ENCODE measurements around the gene PTTG1IP.

PTTG1IP gene

DNA sequence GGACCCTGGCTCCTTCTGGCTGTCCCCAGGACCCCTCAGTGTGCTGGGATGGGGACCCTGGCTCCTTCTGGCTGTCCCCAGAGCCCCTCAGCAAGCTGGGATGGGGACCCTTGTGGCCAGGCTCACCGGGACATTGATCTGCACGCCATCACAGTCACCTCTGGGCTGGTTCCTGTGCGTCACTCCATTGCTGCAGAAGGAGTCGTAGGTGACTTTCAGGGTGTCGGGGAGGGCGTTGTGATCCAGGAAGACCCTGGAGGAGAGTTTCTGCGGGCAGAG lies 19.7 kb upstream of the PTTG1IP start:
- no peak overlapping the region for H3K27ac ChIP-seq (ENCODE audit: low read depth, low read length)
- H3K9ac ChIP-seq (ENCODE audit: low read depth, low read length): no peak overlapping the region
- H3K4me3 ChIP-seq (ENCODE audit: low read length): no peak overlapping the region
- no peaks in the 10 kb centered on the region for H3K36me3 ChIP-seq (ENCODE audit: insufficient read depth, low read length)
- no peaks in the 10 kb centered on the region for H3K4me1 ChIP-seq (ENCODE audit: insufficient read depth, low read length)
- 0 out of 2 replicates have a peak, but pooled peaks cover 2% of the 10 kb centered on the region for H3K27me3 ChIP-seq (ENCODE audit: insufficient read depth, low read length)
- 92% methylated on average over 7 of the region's 7 CpGs for WGBS
- H3K9me3 ChIP-seq (ENCODE audit: insufficient read depth, low read depth, low read length): no peaks in the 10 kb centered on the region

DNA sequence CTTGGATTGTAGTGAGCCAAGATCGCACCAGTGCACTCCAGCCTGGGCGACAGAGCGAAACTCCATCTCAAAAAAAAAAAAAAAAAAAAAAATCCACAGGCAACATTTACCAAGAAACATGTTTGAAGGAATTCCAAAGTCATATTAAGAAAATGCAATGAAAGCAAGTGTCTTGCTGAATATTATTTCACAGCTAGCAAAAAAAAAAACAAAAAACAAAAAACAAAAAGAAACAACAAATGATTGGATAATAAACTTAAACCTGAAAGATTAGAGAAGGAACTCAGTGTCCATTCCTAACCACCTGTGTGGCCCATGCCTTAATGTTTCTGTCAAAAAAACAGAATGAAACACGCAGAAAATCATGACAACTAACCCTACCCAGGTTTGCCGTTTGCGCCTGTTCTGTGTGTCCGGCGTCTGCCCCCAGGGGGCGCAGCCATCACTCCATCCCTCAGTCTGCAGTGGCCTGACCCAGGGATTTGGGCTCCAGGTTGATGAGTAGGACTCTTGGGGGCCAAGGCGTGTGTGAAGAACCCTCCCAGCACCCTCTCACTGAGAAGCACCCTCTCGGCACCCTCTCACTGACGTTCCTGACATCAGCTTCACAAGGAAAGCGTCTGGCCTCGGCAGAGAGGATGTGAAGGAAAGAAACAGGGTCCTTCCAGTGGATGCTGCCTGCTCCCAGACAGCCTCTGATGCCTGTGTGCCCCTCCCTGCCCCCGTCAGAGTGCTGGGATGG lies 19.2 kb upstream of the PTTG1IP start:
- Histone ChIP-seq H3K36me3 (ENCODE audit: insufficient read depth, low read length) (no peaks in the 10 kb centered on the region), H3K27ac (ENCODE audit: low read depth, low read length) (no peak overlapping the region), H3K9me3 (ENCODE audit: insufficient read depth, low read depth, low read length) (no peaks in the 10 kb centered on the region), H3K4me3 (ENCODE audit: low read length) (no peak overlapping the region), H3K4me1 (ENCODE audit: insufficient read depth, low read length) (no peaks in the 10 kb centered on the region), H3K27me3 (ENCODE audit: insufficient read depth, low read length) (0 out of 2 replicates have a peak, but pooled peaks cover 2% of the 10 kb centered on the region), H3K9ac (ENCODE audit: low read depth, low read length) (no peak overlapping the region)
- 46% methylated on average over 13 of the region's 15 CpGs for WGBS

DNA sequence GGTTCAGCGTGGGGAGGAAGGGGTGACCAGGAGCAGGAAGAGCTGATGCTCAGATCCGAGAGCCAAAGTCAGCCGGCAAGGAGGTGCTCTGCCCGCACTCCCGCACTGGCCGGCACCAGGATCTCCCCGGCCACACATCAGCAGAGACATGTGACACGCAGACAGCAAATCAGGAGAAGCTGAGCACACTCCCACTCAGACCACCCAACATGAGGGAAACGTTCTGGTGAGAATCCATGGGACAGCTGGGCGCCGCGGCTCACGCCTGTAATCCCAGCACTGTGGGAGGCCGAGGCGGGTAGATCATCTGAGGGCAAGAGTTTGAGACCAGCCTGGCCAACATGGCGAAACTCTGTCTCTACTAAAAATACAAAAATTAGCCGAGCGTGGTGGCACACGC lies 18.6 kb upstream of the PTTG1IP start:
- Histone ChIP-seq H3K36me3 (ENCODE audit: insufficient read depth, low read length) (no peaks in the 10 kb centered on the region), H3K27me3 (ENCODE audit: insufficient read depth, low read length) (0 out of 2 replicates have a peak, but pooled peaks cover 2% of the 10 kb centered on the region), H3K4me1 (ENCODE audit: insufficient read depth, low read length) (no peaks in the 10 kb centered on the region), H3K27ac (ENCODE audit: low read depth, low read length) (no peak overlapping the region), H3K9me3 (ENCODE audit: insufficient read depth, low read depth, low read length) (no peaks in the 10 kb centered on the region), H3K4me3 (ENCODE audit: low read length) (no peak overlapping the region), H3K9ac (ENCODE audit: low read depth, low read length) (no peak overlapping the region)
- WGBS: 88% methylated on average over 19 of the region's 19 CpGs

- H3K27ac ChIP-seq (ENCODE audit: low read depth, low read length): no peak overlapping the region
- no peaks in the 10 kb centered on the region for H3K4me1 ChIP-seq (ENCODE audit: insufficient read depth, low read length)
- H3K4me3 ChIP-seq (ENCODE audit: low read length): no peak overlapping the region
- no peaks in the 10 kb centered on the region for H3K36me3 ChIP-seq (ENCODE audit: insufficient read depth, low read length)
- H3K9ac ChIP-seq (ENCODE audit: low read depth, low read length): no peak overlapping the region
- 95% methylated on average over 14 of the region's 15 CpGs for WGBS
- 0 out of 2 replicates have a peak, but pooled peaks cover 2% of the 10 kb centered on the region for H3K27me3 ChIP-seq (ENCODE audit: insufficient read depth, low read length)
- no peaks in the 10 kb centered on the region for H3K9me3 ChIP-seq (ENCODE audit: insufficient read depth, low read depth, low read length)
Observed at GRCh38 chr21:44891631-44892031, 18.1 kb upstream of the PTTG1IP start.

GRCh38 chr21:44890961-44891541 lies 17.6 kb upstream of the PTTG1IP start:
- no peaks in the 10 kb centered on the region for H3K36me3 ChIP-seq (ENCODE audit: insufficient read depth, low read length)
- no peaks in the 10 kb centered on the region for H3K4me1 ChIP-seq (ENCODE audit: insufficient read depth, low read length)
- 95% methylated on average over 9 of the region's 9 CpGs for WGBS

DNA sequence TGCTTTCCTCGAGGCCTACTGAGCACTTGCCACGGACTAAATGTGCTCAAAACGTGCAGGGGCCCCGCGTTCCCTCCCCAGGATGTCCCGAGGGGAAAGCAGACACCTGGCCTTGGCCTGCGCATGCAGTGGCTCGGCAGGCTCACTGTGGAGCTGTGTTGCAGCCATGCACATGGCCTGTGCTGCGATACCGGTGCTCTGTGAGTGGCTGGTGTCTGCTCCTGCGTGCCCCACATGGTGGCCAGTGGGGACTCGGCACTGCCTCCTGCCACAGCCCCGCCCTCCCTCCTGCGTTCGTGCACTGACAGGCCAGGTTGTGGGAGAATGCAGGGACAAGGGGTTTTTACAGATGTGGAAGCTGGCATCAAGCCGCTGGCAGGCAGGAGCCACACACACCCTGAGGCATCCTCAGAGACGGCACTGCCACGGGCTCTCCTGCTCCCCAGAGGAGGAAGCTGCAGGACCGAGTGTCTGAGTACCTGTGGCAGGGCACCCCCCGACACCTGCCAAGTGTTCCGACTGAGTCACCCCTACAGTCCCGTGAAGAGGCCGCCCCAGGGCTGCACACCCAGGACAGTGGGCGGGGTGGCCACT lies 16.9 kb upstream of the PTTG1IP start:
- no peaks in the 10 kb centered on the region for H3K9me3 ChIP-seq (ENCODE audit: insufficient read depth, low read depth, low read length)
- H3K4me1 ChIP-seq (ENCODE audit: insufficient read depth, low read length): no peaks in the 10 kb centered on the region
- H3K27me3 ChIP-seq (ENCODE audit: insufficient read depth, low read length): 0 out of 2 replicates have a peak, but pooled peaks cover 2% of the 10 kb centered on the region
- no peak overlapping the region for H3K4me3 ChIP-seq (ENCODE audit: low read length)
- 86% methylated on average over 24 of the region's 24 CpGs for WGBS
- H3K36me3 ChIP-seq (ENCODE audit: insufficient read depth, low read length): no peaks in the 10 kb centered on the region
- no peak overlapping the region for H3K27ac ChIP-seq (ENCODE audit: low read depth, low read length)
- H3K9ac ChIP-seq (ENCODE audit: low read depth, low read length): no peak overlapping the region

More at GRCh38 chr21:44890961-44891541, 17.6 kb upstream of the PTTG1IP start:
- H3K9me3 ChIP-seq (ENCODE audit: insufficient read depth, low read depth, low read length): no peaks in the 10 kb centered on the region
- no peak overlapping the region for H3K4me3 ChIP-seq (ENCODE audit: low read length)
- H3K27ac ChIP-seq (ENCODE audit: low read depth, low read length): no peak overlapping the region
- H3K9ac ChIP-seq (ENCODE audit: low read depth, low read length): no peak overlapping the region
- H3K27me3 ChIP-seq (ENCODE audit: insufficient read depth, low read length): 0 out of 2 replicates have a peak, but pooled peaks cover 2% of the 10 kb centered on the region

DNA sequence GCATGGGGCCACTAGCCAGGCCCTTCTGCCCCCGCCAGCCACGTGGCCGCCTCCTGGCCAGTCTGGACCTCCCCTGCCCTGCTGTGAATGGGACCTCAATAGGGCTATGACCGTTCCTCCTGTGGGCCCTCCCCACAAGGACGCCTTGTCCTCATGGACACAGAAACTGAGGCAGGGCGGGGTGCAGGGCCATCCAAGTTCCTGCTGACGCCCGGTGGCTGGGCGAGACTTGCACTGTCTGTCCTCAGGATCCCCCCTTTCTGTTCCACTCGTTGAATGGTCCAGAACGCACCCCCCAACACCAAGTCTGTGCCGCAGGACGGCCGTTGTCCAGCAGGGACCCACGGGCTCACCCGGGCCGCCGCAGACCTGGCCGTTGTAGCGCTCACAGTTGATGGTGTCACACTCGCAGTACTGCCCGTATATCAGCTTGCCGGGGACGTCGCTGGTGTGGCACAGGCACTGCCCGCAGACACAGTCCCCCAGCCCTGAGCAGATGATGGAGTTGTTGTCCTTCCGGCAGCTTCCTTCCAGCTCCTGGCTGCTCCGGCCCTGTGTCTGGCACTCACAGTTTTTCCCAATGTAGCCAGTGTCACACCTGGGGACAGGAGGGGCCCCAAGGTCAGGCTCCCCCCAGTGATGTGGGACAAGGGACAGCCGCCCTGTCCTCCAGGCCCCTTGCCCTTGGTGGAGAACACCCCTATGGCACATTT lies 16.3 kb upstream of the PTTG1IP start:
- no peaks in the 10 kb centered on the region for H3K4me1 ChIP-seq (ENCODE audit: insufficient read depth, low read length)

DNA sequence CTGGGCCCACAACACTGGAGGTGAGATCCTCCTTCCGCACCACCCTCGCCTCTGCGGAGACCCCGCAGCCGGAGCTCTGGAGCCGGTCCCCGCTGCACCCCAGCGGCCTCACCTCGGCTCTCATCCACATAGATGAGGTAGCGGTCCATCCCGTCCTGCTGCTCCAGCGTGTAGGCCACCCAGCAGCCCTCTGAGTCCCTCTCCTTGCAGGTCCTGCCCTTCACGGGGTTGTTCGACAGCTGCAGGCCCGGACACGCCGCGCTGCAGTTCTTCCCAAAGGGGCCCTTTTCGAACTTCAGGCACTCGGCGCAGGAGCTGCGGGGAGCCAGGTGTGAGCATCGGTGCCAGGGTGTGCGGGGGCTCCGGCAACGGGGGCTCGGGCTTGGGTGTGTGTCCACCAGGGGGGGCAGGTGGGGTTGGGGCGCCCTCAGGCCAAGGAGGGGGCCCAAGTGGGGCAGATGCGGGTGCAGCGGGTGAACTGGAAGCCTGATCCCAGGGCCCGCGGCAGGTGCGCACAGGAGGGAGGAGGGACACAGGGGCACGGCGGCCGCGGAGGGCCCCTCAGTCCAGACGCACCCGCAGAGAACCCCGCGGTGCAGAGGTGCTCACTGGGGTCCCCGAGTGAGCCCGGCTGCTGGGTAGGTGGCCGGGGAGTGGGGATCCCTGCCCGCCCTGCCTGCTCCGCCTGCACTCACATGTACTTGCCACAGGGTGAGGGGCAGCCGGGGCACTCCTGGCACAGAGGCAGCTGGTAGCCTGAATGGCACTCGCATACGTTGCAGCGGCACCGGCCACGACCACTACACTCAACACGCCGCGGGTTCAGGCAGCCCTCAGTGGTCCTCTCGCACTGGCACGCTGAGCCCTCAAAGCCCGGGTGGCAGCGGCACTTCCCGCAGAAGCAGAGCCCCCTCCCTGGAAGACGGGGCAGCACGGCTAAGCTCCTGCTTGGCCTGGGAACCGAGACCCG lies 15.4 kb upstream of the PTTG1IP start:
- no peaks in the 10 kb centered on the region for H3K36me3 ChIP-seq (ENCODE audit: insufficient read depth, low read length)
- no peak overlapping the region for H3K4me3 ChIP-seq (ENCODE audit: low read length)
- H3K27ac ChIP-seq (ENCODE audit: low read depth, low read length): no peak overlapping the region
- H3K27me3 ChIP-seq (ENCODE audit: insufficient read depth, low read length): 0 out of 2 replicates have a peak, but pooled peaks cover 2% of the 10 kb centered on the region
- 94% methylated on average over 64 of the region's 64 CpGs for WGBS
- H3K9me3 ChIP-seq (ENCODE audit: insufficient read depth, low read depth, low read length): no peaks in the 10 kb centered on the region
- H3K9ac ChIP-seq (ENCODE audit: low read depth, low read length): no peak overlapping the region
- no peaks in the 10 kb centered on the region for H3K4me1 ChIP-seq (ENCODE audit: insufficient read depth, low read length)

More for the DNA sequence above, 16.3 kb upstream of the PTTG1IP start:
- H3K27ac ChIP-seq (ENCODE audit: low read depth, low read length): no peak overlapping the region
- no peaks in the 10 kb centered on the region for H3K36me3 ChIP-seq (ENCODE audit: insufficient read depth, low read length)
- 92% methylated on average over 29 of the region's 29 CpGs for WGBS
- H3K9ac ChIP-seq (ENCODE audit: low read depth, low read length): no peak overlapping the region
- H3K9me3 ChIP-seq (ENCODE audit: insufficient read depth, low read depth, low read length): no peaks in the 10 kb centered on the region
- H3K4me3 ChIP-seq (ENCODE audit: low read length): no peak overlapping the region
- 0 out of 2 replicates have a peak, but pooled peaks cover 2% of the 10 kb centered on the region for H3K27me3 ChIP-seq (ENCODE audit: insufficient read depth, low read length)

DNA sequence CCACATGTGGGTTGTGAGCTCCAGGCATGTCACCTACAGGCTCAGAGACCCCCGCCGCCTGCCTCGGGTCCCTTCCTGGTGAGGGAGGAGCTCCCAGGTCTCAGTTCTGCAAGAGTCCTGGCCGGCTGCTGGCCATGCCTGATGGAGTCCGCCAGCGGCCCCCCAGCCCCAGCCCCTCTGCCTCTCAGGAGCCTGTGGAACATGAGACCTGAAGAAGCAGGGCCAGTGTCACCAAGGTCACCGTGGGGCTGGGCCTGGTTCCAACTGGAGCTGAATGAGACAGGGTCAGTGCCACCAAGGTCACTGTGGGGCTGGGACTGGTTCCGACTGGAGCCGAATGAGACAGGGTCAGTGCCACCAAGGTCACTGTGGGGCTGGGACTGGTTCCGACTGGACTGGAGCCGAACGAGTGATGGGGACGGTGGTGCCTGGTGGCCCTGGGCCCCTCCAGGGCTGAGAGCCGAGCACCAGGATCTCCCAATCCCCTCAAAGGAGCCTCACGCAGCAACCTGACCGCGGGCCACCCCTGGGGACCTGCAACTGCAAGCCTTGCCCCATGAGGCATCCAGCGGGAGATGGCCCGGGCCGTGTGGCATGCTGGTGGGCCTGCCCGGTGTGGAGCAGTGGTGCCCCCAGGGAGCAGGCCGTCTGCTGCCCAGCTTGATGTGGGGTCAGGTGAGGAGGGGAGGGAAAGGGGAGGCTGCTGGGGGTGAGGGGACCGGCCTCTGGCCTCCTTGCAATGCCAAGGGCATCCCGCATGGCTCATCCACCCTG lies 14.5 kb upstream of the PTTG1IP start:
- Histone ChIP-seq H3K36me3 (ENCODE audit: insufficient read depth, low read length) (no peaks in the 10 kb centered on the region), H3K4me1 (ENCODE audit: insufficient read depth, low read length) (no peaks in the 10 kb centered on the region)

More for the DNA sequence above, 14.5 kb upstream of the PTTG1IP start:
- Histone ChIP-seq H3K9ac (ENCODE audit: low read depth, low read length) (no peak overlapping the region), H3K27me3 (ENCODE audit: insufficient read depth, low read length) (0 out of 2 replicates have a peak, but pooled peaks cover 2% of the 10 kb centered on the region), H3K27ac (ENCODE audit: low read depth, low read length) (no peak overlapping the region), H3K9me3 (ENCODE audit: insufficient read depth, low read depth, low read length) (no peaks in the 10 kb centered on the region), H3K4me3 (ENCODE audit: low read length) (no peak overlapping the region)
- 91% methylated on average over 24 of the region's 24 CpGs for WGBS
